ENCODE measurements around the gene SOCS3. TPM values are rescaled to one million over a fixed set of nuclear protein-coding genes. Genes with fewer than 3 reads are reported as not detected.

SOCS3 gene
- total and polyA plus RNA-seq, 4 donors = 65.8 to 545 (median 113) TPM

- Histone ChIP-seq H3K9ac (ENCODE audit: insufficient read depth in 1 of 2, low read length in 2 of 2) (no peak overlapping the region), H3K4me3 (no peak overlapping the region), H3K27me3 (ENCODE audit: control insufficient read depth in 3 of 3, insufficient read depth in 3 of 3, low read length in 2 of 3) (no peaks in the 10 kb centered on the region), H3K9me3 (ENCODE audit: control insufficient read depth in 4 of 4, insufficient read depth in 3 of 4, low read length in 3 of 4) (no peaks in the 10 kb centered on the region), H3K36me3 (ENCODE audit: control insufficient read depth in 4 of 4, insufficient read depth in 4 of 4, low read length in 4 of 4) (peaks cover 0 to 11% (median under 1%) of the 10 kb centered on the region in 4 donors), H3K27ac (ENCODE audit: low read depth in 1 of 2, low read length in 1 of 2) (no peak overlapping the region), H3K4me1 (ENCODE audit: control insufficient read depth in 5 of 5, insufficient read depth in 5 of 5, low read length in 5 of 5) (peaks cover 0 to 38% (median 13%) of the 10 kb centered on the region in 5 donors)
- no peak for TF ChIP-seq CTCF (IDR thresholded peaks at IDR 0.05; ENCODE audit: control extremely low read depth, extremely low read depth)
- 90 to 93% methylated on average over 7 of the region's 7 CpGs for whole genome bisulfite sequencing, 2 donors
- ATAC-seq (ENCODE audit: insufficient read depth, low FRiP score) (no peak), DNase-seq (no peak)
These were observed 2.8 kb upstream of the SOCS3 start for GRCh38 chr17:78362671-78363070.

- Histone ChIP-seq H3K9me3 (ENCODE audit: control insufficient read depth in 4 of 4, insufficient read depth in 3 of 4, low read length in 3 of 4) (no peaks in the 10 kb centered on the region), H3K4me3 (no peak overlapping the region), H3K9ac (ENCODE audit: insufficient read depth in 1 of 2, low read length in 2 of 2) (no peak overlapping the region), H3K27me3 (ENCODE audit: control insufficient read depth in 3 of 3, insufficient read depth in 3 of 3, low read length in 2 of 3) (no peaks in the 10 kb centered on the region), H3K27ac (ENCODE audit: low read depth in 1 of 2, low read length in 1 of 2) (no peak overlapping the region), H3K36me3 (ENCODE audit: control insufficient read depth in 4 of 4, insufficient read depth in 4 of 4, low read length in 4 of 4) (peaks cover 0 to 15% (median 2%) of the 10 kb centered on the region in 4 donors), H3K4me1 (ENCODE audit: control insufficient read depth in 5 of 5, insufficient read depth in 5 of 5, low read length in 5 of 5) (peaks cover 0 to 42% (median 14%) of the 10 kb centered on the region in 5 donors)
- WGBS, 2 donors = 94 to 99% methylated on average over 5 of the region's 5 CpGs
- no peak for DNase-seq
- TF ChIP-seq CTCF (IDR thresholded peaks at IDR 0.05; ENCODE audit: control extremely low read depth, extremely low read depth) = no peak
- ATAC-seq (ENCODE audit: insufficient read depth, low FRiP score) = no peak
These were observed 2.4 kb upstream of the SOCS3 start for GRCh38 chr17:78362232-78362631.

GRCh38 chr17:78361225-78361701 lies 1.4 kb upstream of the SOCS3 start:
- Histone ChIP-seq H3K9ac (ENCODE audit: insufficient read depth in 1 of 2, low read length in 2 of 2) (no peak overlapping the region), H3K36me3 (ENCODE audit: control insufficient read depth in 4 of 4, insufficient read depth in 4 of 4, low read length in 4 of 4) (peaks cover 0 to 20% (median 2%) of the 10 kb centered on the region in 4 donors), H3K9me3 (ENCODE audit: control insufficient read depth in 4 of 4, insufficient read depth in 3 of 4, low read length in 3 of 4) (no peaks in the 10 kb centered on the region), H3K4me1 (ENCODE audit: control insufficient read depth in 5 of 5, insufficient read depth in 5 of 5, low read length in 5 of 5) (peaks cover 3 to 43% (median 12%) of the 10 kb centered on the region in 5 donors), H3K27me3 (ENCODE audit: control insufficient read depth in 3 of 3, insufficient read depth in 3 of 3, low read length in 2 of 3) (no peaks in the 10 kb centered on the region), H3K4me3 (no peak overlapping the region), H3K27ac (ENCODE audit: low read depth in 1 of 2, low read length in 1 of 2) (peak overlapping the region in 1 of 2 donors; percentile 97)
- ATAC-seq (ENCODE audit: insufficient read depth, low FRiP score) (no peak), DNase-seq (no peak)
- TF ChIP-seq CTCF (IDR thresholded peaks at IDR 0.05; ENCODE audit: control extremely low read depth, extremely low read depth) = no peak
- 61 to 71% methylated on average over 12 of the region's 12 CpGs for WGBS, 2 donors

Data from lung (tissue), 12 donors.